ENCODE measurements around the gene ANKDD1B.

DNA sequence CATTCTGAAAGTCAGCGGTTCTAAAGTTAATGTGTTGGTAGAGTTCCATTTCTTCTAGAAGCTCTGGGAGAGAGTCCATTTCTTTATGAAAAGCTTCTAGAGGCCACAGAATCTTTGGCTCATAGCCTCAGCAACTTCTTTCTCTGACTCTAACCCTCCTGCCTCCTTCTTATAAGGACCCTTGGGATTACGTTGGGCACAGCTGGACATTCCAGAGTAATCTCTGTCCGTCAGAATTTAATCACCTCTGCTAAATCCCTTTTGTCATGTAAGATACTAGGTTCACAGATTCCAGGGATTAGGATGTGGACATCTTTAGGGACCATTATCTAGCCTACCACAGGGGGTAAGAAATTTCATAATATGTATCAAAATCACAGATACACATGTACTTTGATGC lies 22.6 kb upstream of the ANKDD1B start:
- no peak for TF ChIP-seq POLR2AphosphoS5 (IDR thresholded peaks at IDR 0.05; ENCODE audit: low read depth, low read length)
- no peak for TF ChIP-seq SIN3A (IDR thresholded peaks at IDR 0.05; ENCODE audit: borderline replicate concordance, insufficient read depth, low read depth, low read length)
- TF ChIP-seq, protein P1, sequence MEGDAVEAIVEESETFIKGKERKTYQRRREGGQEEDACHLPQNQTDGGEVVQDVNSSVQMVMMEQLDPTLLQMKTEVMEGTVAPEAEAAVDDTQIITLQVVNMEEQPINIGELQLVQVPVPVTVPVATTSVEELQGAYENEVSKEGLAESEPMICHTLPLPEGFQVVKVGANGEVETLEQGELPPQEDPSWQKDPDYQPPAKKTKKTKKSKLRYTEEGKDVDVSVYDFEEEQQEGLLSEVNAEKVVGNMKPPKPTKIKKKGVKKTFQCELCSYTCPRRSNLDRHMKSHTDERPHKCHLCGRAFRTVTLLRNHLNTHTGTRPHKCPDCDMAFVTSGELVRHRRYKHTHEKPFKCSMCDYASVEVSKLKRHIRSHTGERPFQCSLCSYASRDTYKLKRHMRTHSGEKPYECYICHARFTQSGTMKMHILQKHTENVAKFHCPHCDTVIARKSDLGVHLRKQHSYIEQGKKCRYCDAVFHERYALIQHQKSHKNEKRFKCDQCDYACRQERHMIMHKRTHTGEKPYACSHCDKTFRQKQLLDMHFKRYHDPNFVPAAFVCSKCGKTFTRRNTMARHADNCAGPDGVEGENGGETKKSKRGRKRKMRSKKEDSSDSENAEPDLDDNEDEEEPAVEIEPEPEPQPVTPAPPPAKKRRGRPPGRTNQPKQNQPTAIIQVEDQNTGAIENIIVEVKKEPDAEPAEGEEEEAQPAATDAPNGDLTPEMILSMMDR (IDR thresholded peaks at IDR 0.05), result no peak
- TF ChIP-seq, protein P2, sequence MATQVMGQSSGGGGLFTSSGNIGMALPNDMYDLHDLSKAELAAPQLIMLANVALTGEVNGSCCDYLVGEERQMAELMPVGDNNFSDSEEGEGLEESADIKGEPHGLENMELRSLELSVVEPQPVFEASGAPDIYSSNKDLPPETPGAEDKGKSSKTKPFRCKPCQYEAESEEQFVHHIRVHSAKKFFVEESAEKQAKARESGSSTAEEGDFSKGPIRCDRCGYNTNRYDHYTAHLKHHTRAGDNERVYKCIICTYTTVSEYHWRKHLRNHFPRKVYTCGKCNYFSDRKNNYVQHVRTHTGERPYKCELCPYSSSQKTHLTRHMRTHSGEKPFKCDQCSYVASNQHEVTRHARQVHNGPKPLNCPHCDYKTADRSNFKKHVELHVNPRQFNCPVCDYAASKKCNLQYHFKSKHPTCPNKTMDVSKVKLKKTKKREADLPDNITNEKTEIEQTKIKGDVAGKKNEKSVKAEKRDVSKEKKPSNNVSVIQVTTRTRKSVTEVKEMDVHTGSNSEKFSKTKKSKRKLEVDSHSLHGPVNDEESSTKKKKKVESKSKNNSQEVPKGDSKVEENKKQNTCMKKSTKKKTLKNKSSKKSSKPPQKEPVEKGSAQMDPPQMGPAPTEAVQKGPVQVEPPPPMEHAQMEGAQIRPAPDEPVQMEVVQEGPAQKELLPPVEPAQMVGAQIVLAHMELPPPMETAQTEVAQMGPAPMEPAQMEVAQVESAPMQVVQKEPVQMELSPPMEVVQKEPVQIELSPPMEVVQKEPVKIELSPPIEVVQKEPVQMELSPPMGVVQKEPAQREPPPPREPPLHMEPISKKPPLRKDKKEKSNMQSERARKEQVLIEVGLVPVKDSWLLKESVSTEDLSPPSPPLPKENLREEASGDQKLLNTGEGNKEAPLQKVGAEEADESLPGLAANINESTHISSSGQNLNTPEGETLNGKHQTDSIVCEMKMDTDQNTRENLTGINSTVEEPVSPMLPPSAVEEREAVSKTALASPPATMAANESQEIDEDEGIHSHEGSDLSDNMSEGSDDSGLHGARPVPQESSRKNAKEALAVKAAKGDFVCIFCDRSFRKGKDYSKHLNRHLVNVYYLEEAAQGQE (IDR thresholded peaks at IDR 0.05; ENCODE audit: insufficient read depth in 1 of 2, low read depth in 2 of 2, low read length in 1 of 2), result no peak
- no peak for TF ChIP-seq TCF7L2 (IDR thresholded peaks at IDR 0.05; ENCODE audit: low read depth, low read length)

Measured in Panc1 (cell line).